Activated CD4-positive, alpha-beta T cell treated with anti-CD3 and anti-CD28 coated beads for 48 hours (primary cell): ENCODE measurements around the gene HMG20A.

Source experiments
- DNase-seq: peaks from one replicate; pipeline ENCODE4 v3.0.0-alpha.2; 2020

Gene HMG20A

DNA sequence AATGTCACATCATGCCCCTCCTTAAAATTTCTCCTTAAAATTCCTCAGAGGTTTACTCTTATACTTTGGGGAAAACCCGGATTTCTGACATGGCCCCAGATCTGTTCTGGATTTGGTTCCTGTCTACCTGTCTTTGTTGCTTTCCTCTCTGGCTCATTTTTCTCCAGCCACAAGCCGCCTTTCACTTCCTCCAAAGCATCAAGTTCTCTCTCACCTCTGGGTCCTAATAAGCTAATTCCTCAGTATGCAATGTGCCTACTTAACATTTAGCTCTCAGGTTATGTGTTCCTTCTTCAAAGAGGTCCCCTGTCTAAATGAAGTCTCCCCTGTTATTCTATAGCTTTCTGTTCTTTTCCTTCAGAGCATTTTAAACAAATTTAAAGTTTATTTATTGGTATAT is 16.1 kb downstream of the HMG20A start:
- DNase-seq = no peak

DNA sequence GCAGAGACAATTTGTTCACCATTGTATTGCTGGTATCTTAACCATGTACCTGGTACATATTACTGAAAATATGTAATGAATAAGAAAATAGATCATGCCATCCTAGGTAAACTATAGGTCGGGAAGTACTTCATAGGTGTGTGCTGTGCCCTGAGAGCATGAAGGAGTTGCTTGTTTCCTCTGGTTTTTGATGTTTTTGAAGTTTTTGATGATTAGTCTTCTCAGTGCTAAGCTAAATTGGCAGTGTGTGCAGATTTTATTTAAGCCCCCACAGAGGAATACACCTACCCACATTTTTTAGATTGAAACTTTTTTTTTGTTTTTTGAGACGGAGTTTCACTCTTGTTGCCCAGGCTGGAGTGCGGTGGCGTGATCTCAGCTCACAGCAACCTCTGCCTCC is 16.6 kb downstream of the HMG20A start:
- no peak for DNase-seq

- no peak for DNase-seq
Observed at GRCh38 chr15:77440378-77440999, 19.8 kb downstream of the HMG20A start.

DNA sequence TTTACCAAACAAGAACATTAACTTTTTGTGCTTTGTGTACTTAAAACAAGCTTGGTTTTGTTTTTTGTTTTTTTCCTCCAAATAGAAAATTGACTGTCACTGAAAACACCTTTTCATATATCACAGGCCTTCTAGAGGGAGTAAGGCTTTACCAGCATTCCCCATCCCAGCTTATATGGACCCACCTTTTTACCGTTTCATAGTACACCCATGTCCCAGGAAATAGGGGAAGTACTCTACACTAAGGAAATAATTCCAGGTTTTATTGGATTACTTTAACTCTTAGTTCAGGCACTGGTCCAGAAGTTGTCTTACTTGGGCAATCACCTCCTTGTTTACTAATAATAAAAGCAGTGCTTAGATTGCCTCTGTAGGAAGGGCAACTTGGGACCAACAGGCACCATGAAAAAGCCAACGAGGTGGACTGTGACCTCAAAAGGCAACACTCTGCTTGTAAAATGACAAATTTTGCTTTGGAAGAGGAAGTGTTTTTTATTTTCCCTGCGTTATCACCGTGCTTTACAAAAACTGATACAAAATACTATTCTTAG is 26.2 kb downstream of the HMG20A start:
- DNase-seq = no peak

DNA sequence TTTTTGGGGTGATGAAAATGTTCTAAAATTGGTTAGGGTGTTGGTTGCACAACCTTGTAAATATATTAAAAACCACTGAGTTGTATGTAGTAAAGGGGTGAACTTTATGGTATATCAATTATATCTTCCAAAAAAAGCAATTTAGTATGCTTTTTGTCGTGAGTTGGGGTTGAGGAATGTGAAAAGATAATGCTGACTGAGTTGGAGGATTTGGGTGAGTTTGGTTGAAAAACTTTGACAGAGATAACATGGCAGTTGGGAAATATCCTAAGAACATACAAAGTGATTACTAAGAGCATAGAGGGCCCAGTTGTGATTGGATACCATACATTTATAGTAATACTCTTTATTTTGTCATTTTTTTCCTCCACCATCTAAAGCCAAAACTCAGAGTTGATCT is 33.6 kb downstream of the HMG20A start:
- DNase-seq = no peak

- no peak for DNase-seq
Observed at GRCh38 chr15:77454951-77455350, 34.3 kb downstream of the HMG20A start.

DNA sequence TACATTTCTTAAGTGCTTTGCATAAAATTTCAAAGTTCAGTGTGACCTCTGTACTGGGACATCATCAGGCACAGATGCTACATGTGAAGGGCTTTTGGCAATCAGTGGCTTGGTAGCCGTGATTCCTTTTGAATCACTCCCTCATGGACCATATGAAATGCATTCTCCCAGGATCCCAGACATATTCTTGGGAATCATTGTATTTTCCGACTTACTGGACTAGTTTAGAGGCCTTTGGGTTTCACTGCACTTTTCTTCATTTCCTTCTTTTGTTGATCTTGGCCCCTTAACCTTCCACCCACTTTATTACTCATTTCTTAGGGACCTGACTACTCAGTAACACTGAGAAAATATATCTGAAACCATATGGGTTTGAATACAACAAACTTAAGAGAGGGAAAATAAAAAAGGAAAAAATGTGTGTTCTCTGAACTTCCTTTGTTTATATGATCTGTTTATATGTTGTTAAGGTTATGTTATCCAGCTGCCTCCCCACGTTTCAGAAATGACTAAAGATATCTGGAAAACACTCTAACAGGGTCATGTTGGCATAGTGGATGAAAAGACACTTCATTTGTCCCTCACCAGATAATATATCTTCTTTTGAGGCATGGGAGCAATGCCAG is 35.1 kb downstream of the HMG20A start:
- no peak for DNase-seq

DNA sequence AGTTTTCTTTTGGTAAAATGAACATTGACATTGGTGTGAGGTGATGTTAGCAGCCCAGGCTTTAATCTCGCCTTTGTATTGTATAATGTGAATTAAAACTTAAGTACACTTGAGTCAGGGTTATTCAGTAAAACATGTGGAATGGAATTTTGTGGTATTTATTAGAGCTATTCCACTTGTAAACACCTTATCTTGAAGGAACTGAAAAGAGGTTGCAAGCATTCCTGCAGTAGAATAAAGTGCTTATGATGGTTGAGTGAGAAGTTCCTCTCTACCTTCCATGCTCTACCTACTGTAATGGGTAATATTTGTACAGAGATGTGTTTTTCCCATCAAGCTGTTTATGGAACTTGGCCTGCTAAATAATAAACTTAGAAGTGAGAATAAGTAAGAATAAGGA is 36.1 kb downstream of the HMG20A start:
- no peak for DNase-seq

GRCh38 chr15:77457191-77457904 is 36.7 kb downstream of the HMG20A start:
- DNase-seq = no peak

- DNase-seq = no peak
Observed at GRCh38 chr15:77457905-77458265, 37.2 kb downstream of the HMG20A start.

DNA sequence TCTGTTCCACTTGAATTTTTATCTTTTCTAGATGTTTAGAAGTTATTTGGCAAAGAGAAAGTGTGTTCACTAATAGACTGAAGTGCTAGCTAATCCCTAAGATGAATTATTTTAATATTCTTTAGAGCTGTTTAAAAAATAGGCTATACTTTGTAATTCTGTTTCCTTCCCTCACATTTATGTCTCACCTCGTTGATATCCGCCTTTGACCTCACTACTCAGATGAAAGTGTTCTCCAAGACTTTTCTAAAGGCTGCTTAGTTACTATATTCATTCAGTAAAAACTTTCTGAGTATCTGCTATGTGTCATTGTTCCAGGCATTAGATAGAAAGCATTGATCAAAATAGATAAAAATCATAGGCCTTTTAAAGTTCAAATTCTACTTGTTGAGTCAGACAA is 38.3 kb downstream of the HMG20A start:
- DNase-seq = no peak

DNA sequence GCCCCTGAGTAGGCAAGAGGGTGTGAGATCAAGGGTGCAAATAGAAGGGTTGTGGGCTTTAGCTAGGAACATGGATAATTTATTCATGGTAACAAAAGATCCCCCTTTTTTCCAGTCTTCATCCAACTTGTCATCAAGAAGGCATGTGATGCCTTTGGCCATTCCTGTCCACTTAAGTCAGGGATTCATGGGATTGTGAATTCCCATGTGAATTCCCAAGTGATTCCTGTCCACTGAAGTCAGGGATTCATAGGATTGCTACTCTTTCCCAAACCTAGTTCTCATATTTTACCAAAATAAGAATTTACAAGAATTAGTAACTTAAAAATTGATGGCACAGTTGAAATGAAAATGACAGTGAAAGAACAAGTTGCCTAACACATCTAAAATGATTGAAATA is 40.8 kb downstream of the HMG20A start:
- DNase-seq = no peak

GRCh38 chr15:77464129-77464865 is 43.6 kb downstream of the HMG20A start:
- DNase-seq = no peak

DNA sequence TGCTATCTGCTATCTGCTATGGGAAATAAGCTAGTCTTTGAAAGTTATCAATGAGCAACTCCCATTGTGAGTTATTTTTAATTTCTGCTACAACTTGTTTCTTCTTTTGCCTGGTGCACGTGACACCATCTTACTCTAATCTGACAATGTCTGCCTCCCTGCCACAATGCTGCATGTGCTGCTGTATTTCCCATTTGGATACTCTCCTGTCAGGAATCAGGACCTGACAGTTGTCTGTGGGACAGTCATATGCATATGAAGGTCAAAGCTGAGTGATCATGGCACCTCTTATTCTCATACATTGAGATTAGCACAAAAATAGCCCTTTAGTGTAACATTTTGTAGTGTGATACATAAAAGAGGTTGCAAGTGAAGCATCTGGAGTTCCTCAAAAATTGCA is 45.8 kb downstream of the HMG20A start:
- DNase-seq = no peak

DNA sequence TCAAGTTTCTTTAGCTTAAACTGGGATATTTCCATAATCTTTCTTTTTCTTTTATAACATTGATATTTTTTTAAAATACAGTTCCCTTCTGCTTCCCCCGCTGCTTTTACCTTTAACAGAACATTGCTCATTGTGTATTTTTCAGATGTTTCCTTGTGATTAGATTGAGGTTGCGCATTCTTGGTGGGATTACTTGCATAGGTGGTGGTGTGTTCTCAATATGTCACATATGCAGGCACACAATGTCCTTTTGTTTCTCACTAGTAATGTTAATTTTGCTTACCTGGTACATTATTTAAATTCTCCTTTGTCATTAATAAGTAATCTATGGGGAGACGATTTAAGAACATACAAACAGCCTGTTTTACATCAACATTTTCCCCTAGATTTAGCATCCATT is 48.2 kb downstream of the HMG20A start:
- no peak for DNase-seq

GRCh38 chr15:77470235-77470634 is 49.5 kb downstream of the HMG20A start:
- DNase-seq = no peak

DNA sequence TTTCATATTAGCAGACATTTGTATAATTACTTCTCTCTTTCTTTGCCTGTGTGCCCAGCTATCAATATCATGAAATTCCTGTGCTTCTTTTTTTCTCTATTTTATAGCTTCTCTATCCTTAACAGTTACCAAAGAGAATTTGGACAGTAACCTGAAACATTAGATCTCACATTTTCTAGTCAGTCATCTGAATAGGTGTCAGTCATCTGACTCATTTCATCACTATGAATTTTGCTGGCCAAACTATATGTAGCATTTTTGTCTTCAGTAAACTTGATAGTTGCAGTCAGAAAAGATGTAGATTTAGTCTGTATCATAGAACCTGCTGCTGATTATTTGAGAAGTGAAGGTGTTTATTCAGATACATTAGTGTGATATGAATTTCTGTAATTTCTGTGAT is 52.6 kb downstream of the HMG20A start:
- no peak for DNase-seq

DNA sequence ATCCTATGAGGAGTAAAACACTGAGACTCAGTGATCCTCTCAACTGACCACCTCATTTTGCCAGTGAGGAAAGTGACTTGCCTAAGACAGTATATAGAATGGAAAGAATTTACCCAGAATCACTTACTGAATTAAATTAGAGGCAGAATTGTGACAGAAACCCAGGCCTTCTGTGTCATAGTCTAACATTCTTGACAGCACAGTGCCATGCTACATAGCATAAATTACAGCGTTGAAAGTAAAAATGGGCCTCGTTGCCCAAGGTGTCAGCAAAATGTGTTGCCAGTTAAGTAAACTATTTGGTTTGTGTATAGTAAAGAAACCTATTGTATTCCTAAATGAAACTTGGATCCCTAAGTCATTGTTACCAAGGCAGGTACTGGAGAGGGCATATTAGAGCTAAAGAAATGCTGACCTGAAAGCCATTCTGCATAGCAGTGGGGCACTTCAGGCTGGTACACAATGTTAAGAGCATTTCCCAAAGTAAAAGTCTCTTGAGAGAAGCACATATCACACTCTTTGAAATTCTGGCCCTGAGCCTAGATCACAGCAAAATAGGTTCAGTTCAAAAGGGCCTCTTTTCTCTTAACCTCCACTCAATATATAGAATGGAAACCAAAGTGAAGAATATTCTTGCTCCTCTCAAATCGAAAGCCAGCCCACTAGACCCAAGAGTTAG is 53.8 kb downstream of the HMG20A start:
- DNase-seq = no peak

DNA sequence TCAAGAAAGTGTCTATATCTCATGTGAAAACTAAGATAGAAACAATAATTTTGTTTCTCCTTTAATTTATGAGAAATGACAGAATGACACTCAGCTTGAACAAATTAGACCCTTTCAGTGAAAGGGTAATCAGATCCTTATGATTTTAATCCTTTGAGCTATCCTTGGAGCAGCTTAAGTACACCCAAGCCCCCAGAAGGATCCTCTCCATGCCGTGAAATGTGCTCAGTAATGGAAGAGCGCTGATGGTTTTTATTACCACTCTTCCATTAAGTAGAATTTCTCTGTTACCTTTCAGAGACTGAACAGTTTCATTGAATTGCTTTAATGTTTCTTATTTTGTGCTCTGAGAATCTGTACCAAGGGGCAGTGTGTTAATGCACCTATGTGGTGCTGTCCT is 54.3 kb downstream of the HMG20A start:
- DNase-seq = no peak

DNA sequence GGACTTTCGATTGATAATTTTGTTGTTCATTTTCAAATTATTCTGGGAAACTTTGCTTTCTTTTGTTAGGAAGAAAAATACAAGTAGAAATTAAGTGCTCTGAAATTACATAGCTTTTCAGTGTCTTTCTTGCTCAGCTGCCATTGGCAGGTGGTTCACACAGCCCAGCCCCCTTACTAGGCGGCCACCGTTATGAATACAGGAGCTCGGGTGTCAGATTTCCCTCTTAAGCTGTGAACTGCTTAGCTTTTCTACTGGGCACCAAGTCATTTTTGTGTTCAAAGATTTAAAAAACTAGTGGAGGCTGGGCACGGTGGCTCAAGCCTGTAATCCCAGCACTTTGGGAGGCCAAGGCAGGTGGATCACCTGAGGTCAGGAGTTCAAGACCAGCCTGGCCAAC is 55.2 kb downstream of the HMG20A start:
- DNase-seq = no peak

DNA sequence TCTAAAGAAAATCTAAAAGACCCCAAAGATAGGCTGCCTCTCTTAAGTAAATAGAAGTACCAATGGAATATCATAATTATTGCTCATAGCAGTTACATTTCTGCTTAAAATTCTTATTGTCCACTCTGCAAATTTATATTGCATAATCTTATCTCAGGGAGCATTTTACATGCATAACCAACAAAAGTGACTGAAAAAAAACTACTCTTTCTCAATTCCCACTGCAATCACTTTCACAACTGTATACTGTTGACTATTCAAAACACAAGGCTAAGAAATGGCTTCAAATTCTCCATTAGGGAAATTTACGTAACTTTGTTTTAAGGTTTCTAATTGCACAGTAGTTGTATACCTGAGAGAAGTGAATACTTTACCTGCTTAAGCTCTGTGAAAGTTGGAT is 56.3 kb downstream of the HMG20A start:
- DNase-seq = no peak

DNA sequence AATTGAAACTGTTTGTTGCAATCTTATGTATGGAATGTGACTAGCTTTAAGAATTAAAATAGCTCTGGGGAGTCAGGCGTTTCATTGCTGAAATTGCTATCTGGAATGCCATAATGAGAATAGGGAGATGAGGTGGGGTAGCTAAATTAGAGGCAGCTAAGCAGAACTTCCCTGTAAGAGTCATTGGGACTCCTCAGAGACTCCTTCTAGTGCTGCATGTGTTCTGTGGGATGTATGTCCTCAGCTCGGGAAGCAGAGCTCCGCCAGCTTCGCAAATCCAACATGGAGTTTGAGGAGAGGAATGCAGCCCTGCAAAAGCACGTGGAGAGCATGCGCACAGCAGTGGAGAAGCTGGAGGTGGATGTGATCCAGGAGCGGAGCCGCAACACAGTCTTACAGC is 57.4 kb downstream of the HMG20A start:
- DNase-seq = no peak

- no peak for DNase-seq
Observed at GRCh38 chr15:77479015-77479414, 58.3 kb downstream of the HMG20A start.
